Sigmoid colon (tissue), 4 donors: Measurements from ENCODE around the gene TTC36.

Source experiments
- CTCF ChIP-seq, 4 experiments: fragments of 450-650 bp in 3 of 4; fragments of 200-600 bp in 1 of 4; IDR thresholded peaks; one replicate each; pipeline ENCODE4 v1.5.1; 2016 to 2019; ENCODE audit warnings: antibody characterized with exemption in 4 of 4, mild to moderate bottlenecking in 3 of 4, moderate library complexity in 2 of 4
- POLR2A ChIP-seq, 2 donors: fragments of 450-650 bp; IDR thresholded peaks; one replicate each; pipeline ENCODE4 v1.6.1; 2016; ENCODE audit warnings: antibody characterized with exemption in 2 of 2, mild to moderate bottlenecking in 2 of 2, moderate library complexity in 2 of 2
- POLR2AphosphoS5 ChIP-seq, 4 donors: sonication (generic); formaldehyde crosslinking; IDR thresholded peaks; one replicate each; pipeline ENCODE4 v1.6.1; 2017; ENCODE audit warnings: antibody characterized with exemption in 4 of 4

GRCh38 chr11:118545533-118545932, 18.3 kb downstream of the TTC36 start:
- TF ChIP-seq POLR2A (IDR thresholded peaks at IDR 0.05), result no peak
- no peak for TF ChIP-seq CTCF (IDR thresholded peaks at IDR 0.05)
- no peak for TF ChIP-seq POLR2AphosphoS5 (IDR thresholded peaks at IDR 0.05)
